Measurements from ENCODE around the gene CALD1. TPM values are rescaled to one million over a fixed set of nuclear protein-coding genes. Genes with fewer than 3 reads are reported as not detected.

Gene CALD1
- polyA plus RNA-seq, 1 donor (not counting 4 experiments of a cell fraction or from before 2014, with no cell fraction given): 229 TPM

DNA sequence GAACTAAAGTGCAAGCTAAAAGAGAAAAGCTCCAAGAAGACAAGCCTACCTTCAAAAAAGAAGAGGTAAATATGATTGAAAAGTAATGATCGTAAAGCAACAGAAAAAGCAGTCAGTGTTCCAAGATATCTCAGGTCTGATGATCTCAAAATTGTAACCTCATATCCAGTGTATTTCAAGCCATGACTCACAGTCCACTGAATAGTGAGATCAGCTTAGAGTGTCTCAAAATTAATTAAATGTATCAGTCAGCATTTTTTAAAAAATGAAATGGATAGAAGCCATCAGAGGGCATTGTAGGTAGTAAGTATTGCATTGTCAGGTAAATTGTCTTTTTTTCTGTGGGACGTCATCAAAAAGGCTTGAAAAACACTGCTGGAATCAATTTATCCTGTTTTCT lies 156.3 kb downstream of the CALD1 start:
- Histone ChIP-seq H4K20me1 (ENCODE audit: control insufficient read depth, extremely low read depth, insufficient read depth, low read length) (no peaks in the 10 kb centered on the region), H3K79me2 (ENCODE audit: control insufficient read depth, insufficient read depth, low read length) (peaks cover under 1% of the 10 kb centered on the region), H3K4me2 (ENCODE audit: control insufficient read depth, extremely low read depth, insufficient read depth, low read depth, low read length) (no peak overlapping the region), H3K4me3 (ENCODE audit: control insufficient read depth in 2 of 3, extremely low read depth in 1 of 3, insufficient read depth in 2 of 3, low read depth in 1 of 3, low read length in 3 of 3) (no peak overlapping the region), H3K27ac (ENCODE audit: control insufficient read depth, insufficient read depth, low read length) (no peak overlapping the region), H2AFZ (ENCODE audit: control insufficient read depth, low read length) (no peak overlapping the region), H3K27me3 (ENCODE audit: control insufficient read depth, extremely low read depth, insufficient read depth, low read length) (no peaks in the 10 kb centered on the region), H3K4me1 (ENCODE audit: control insufficient read depth, extremely low read depth, insufficient read depth, low read length) (no peaks in the 10 kb centered on the region), H3K9me1 (ENCODE audit: control insufficient read depth, extremely low read depth, insufficient read depth, low read length) (no peaks in the 10 kb centered on the region), H3K36me3 (ENCODE audit: control insufficient read depth in 2 of 2, extremely low read depth in 1 of 2, insufficient read depth in 2 of 2, low read length in 2 of 2) (peaks cover 18 to 23% of the 10 kb centered on the region in 2 experiments), H3K9me3 (ENCODE audit: control insufficient read depth, low read depth, low read length) (no peaks in the 10 kb centered on the region), H3K9ac (ENCODE audit: control insufficient read depth, extremely low read depth, insufficient read depth, low read length) (no peak overlapping the region)
- TF ChIP-seq EZH2 (IDR thresholded peaks at IDR 0.05; ENCODE audit: low read length) (no peak), CTCF (optimal IDR thresholded peaks at IDR 0.05 in 1 of 3, IDR thresholded peaks at IDR 0.05 in 1 of 3, conservative IDR thresholded peaks at IDR 0.05 in 1 of 3; ENCODE audit: extremely low read depth in 1 of 3, insufficient read depth in 2 of 3, low read length in 3 of 3) (no peak)
- DNase-seq (ENCODE audit: low read depth, low spot score) (no peak), FAIRE-seq (no peak)
- dilution Hi-C loops (cut with MboI; ENCODE audit: extremely low pct_ligation_motif_present, low sequenced_read_pairs): no loop called here

GRCh38 chr7:134936893-134937510 lies 157.6 kb downstream of the CALD1 start:
- H3K4me3 ChIP-seq (ENCODE audit: control insufficient read depth in 2 of 3, extremely low read depth in 1 of 3, insufficient read depth in 2 of 3, low read depth in 1 of 3, low read length in 3 of 3): no peak overlapping the region
- DNase-seq (ENCODE audit: low read depth, low spot score): no peak
- no peak overlapping the region for H3K4me2 ChIP-seq (ENCODE audit: control insufficient read depth, extremely low read depth, insufficient read depth, low read depth, low read length)
- H3K9me1 ChIP-seq (ENCODE audit: control insufficient read depth, extremely low read depth, insufficient read depth, low read length): no peaks in the 10 kb centered on the region
- no peak overlapping the region for H3K9ac ChIP-seq (ENCODE audit: control insufficient read depth, extremely low read depth, insufficient read depth, low read length)
- no peaks in the 10 kb centered on the region for H3K27me3 ChIP-seq (ENCODE audit: control insufficient read depth, extremely low read depth, insufficient read depth, low read length)
- FAIRE-seq: no peak
- H3K79me2 ChIP-seq (ENCODE audit: control insufficient read depth, insufficient read depth, low read length): no peaks in the 10 kb centered on the region
- dilution Hi-C loops (cut with MboI; ENCODE audit: extremely low pct_ligation_motif_present, low sequenced_read_pairs): no loop called here
- TF ChIP-seq EZH2 (IDR thresholded peaks at IDR 0.05; ENCODE audit: low read length) (no peak), CTCF (optimal IDR thresholded peaks at IDR 0.05 in 1 of 3, IDR thresholded peaks at IDR 0.05 in 1 of 3, conservative IDR thresholded peaks at IDR 0.05 in 1 of 3; ENCODE audit: extremely low read depth in 1 of 3, insufficient read depth in 2 of 3, low read length in 3 of 3) (no peak)
- no peak overlapping the region for H2AFZ ChIP-seq (ENCODE audit: control insufficient read depth, low read length)
- peaks cover 17 to 22% of the 10 kb centered on the region in 2 experiments for H3K36me3 ChIP-seq (ENCODE audit: control insufficient read depth in 2 of 2, extremely low read depth in 1 of 2, insufficient read depth in 2 of 2, low read length in 2 of 2)
- no peaks in the 10 kb centered on the region for H3K9me3 ChIP-seq (ENCODE audit: control insufficient read depth, low read depth, low read length)
- H3K4me1 ChIP-seq (ENCODE audit: control insufficient read depth, extremely low read depth, insufficient read depth, low read length): peaks cover 8% of the 10 kb centered on the region
- H4K20me1 ChIP-seq (ENCODE audit: control insufficient read depth, extremely low read depth, insufficient read depth, low read length): no peaks in the 10 kb centered on the region
- no peak overlapping the region for H3K27ac ChIP-seq (ENCODE audit: control insufficient read depth, insufficient read depth, low read length)

Data from keratinocyte (primary cell).